HepG2 (cell line): ENCODE data around the gene ZSCAN21. TPM values are rescaled to one million over a fixed set of nuclear protein-coding genes. Genes with fewer than 3 reads are reported as not detected.

ENCODE experiments used
- NFIB ChIP-seq: sonication (generic); formaldehyde crosslinking; IDR thresholded peaks from 2 replicates; pipeline ENCODE4 v1.9.0; 2021; ENCODE audit warnings: missing genetic modification reagents, mild to moderate bottlenecking, borderline replicate concordance
- NFRKB ChIP-seq: fragments of 450-650 bp; IDR thresholded peaks from 2 replicates; pipeline ENCODE4 v1.6.1; 2017
- NPAS2 ChIP-seq: sonication (generic); formaldehyde crosslinking; IDR thresholded peaks from 2 replicates; pipeline ENCODE4 v1.8.0; 2022; ENCODE audit warnings: mild to moderate bottlenecking, missing genetic modification reagents, borderline replicate concordance
- POGZ ChIP-seq: sonication (generic); formaldehyde crosslinking; IDR thresholded peaks from 2 replicates; pipeline ENCODE4 v1.4.0; 2020; ENCODE audit warnings: mild to moderate bottlenecking, missing genetic modification reagents
- RBFOX2 ChIP-seq: fragments of 200-400 bp; formaldehyde crosslinking; IDR thresholded peaks from 2 replicates; pipeline ENCODE4 v1.6.1; 2017; ENCODE audit warnings: low read depth, mild to moderate bottlenecking, low read length
- REXO4 ChIP-seq: sonication (generic); formaldehyde crosslinking; IDR thresholded peaks from 2 replicates; pipeline ENCODE4 v1.8.0; 2022; ENCODE audit warnings: missing genetic modification reagents, mild to moderate bottlenecking, borderline replicate concordance
- SETDB1 ChIP-seq: sonication (generic); formaldehyde crosslinking; IDR thresholded peaks from 2 replicates; pipeline ENCODE4 v1.5.1; 2020; ENCODE audit warnings: missing genetic modification reagents, mild to moderate bottlenecking, borderline replicate concordance
- SRY ChIP-seq: sonication (generic); formaldehyde crosslinking; IDR thresholded peaks from 2 replicates; pipeline ENCODE4 v1.8.0; 2022; ENCODE audit warnings: mild to moderate bottlenecking, missing genetic modification reagents
- ZBTB37 ChIP-seq: sonication (generic); formaldehyde crosslinking; IDR thresholded peaks from 2 replicates; pipeline ENCODE4 v1.4.0; 2020; ENCODE audit warnings: mild to moderate bottlenecking, missing genetic modification reagents
- ZFP82 ChIP-seq: sonication (generic); formaldehyde crosslinking; IDR thresholded peaks from 2 replicates; pipeline ENCODE4 v1.5.1; 2020; ENCODE audit warnings: mild to moderate bottlenecking, missing genetic modification reagents, borderline replicate concordance
- ZGPAT ChIP-seq: IDR thresholded peaks from 2 replicates; pipeline ENCODE4 v1.6.1; 2016; ENCODE audit warnings: mild to moderate bottlenecking
- ZNF331 ChIP-seq: sonication (generic); formaldehyde crosslinking; IDR thresholded peaks from 2 replicates; pipeline ENCODE4 v1.4.0; 2020; ENCODE audit warnings: missing genetic modification reagents
- ZNF776 ChIP-seq: sonication (generic); formaldehyde crosslinking; IDR thresholded peaks from 2 replicates; pipeline ENCODE4 v1.4.0; 2020; ENCODE audit warnings: mild to moderate bottlenecking, missing genetic modification reagents
- polyA plus RNA-seq, 8 experiments: library from polyadenylated mRNA; depleted of rRNA in 3 of 8; stranded (reverse) in 7 of 8; unstranded in 1 of 8; fragments of >200 nt; fragmentation: Illumina TruSeq in 4 of 8; extraction: Trizol in 4 of 8; gene quantifications; 2 replicates each; pipeline versions ENCODE4 v1.2.1 to v1.2.3, GENCODE V29; 2011 to 2016; ENCODE audit warnings: low read depth in 4 of 8, missing spikeins in 1 of 8, mixed read lengths in 1 of 8; ENCODE audit not compliant: insufficient read depth in 1 of 8
- total RNA-seq, 5 experiments: library from RNA; depleted of rRNA; stranded (reverse); fragments of >200 nt; fragmentation: Illumina TruSeq; extraction: Trizol; gene quantifications; 2 replicates each; pipeline ENCODE4 v1.2.3, GENCODE V29; 2016; ENCODE audit warnings: low read depth in 1 of 5
- TF ChIP-seq, protein P1 (sequence below): sonication (generic); formaldehyde crosslinking; IDR thresholded peaks from 2 replicates; pipeline ENCODE4 v1.4.0; 2020; ENCODE audit warnings: missing genetic modification reagents
- TF ChIP-seq, protein P2 (sequence below): fragments of 450-650 bp; IDR thresholded peaks from 2 replicates; pipeline ENCODE4 v1.6.1; 2017; ENCODE audit warnings: mild to moderate bottlenecking
- TF ChIP-seq, protein P3 (sequence below): sonication (generic); formaldehyde crosslinking; conservative IDR thresholded peaks from 2 replicates; pipeline ENCODE4 v1.8.0; 2022; ENCODE audit warnings: low read depth, missing genetic modification reagents

Gene ZSCAN21
- total and polyA plus RNA-seq, 2 of the 13 experiments (the other 11 are each of a cell fraction or from before 2014, with no cell fraction given), result 7.0 to 10.0 TPM

GRCh38 chr7:100049441-100050291, at the start of gene ZSCAN21 (continued):
- TF ChIP-seq, protein P1, sequence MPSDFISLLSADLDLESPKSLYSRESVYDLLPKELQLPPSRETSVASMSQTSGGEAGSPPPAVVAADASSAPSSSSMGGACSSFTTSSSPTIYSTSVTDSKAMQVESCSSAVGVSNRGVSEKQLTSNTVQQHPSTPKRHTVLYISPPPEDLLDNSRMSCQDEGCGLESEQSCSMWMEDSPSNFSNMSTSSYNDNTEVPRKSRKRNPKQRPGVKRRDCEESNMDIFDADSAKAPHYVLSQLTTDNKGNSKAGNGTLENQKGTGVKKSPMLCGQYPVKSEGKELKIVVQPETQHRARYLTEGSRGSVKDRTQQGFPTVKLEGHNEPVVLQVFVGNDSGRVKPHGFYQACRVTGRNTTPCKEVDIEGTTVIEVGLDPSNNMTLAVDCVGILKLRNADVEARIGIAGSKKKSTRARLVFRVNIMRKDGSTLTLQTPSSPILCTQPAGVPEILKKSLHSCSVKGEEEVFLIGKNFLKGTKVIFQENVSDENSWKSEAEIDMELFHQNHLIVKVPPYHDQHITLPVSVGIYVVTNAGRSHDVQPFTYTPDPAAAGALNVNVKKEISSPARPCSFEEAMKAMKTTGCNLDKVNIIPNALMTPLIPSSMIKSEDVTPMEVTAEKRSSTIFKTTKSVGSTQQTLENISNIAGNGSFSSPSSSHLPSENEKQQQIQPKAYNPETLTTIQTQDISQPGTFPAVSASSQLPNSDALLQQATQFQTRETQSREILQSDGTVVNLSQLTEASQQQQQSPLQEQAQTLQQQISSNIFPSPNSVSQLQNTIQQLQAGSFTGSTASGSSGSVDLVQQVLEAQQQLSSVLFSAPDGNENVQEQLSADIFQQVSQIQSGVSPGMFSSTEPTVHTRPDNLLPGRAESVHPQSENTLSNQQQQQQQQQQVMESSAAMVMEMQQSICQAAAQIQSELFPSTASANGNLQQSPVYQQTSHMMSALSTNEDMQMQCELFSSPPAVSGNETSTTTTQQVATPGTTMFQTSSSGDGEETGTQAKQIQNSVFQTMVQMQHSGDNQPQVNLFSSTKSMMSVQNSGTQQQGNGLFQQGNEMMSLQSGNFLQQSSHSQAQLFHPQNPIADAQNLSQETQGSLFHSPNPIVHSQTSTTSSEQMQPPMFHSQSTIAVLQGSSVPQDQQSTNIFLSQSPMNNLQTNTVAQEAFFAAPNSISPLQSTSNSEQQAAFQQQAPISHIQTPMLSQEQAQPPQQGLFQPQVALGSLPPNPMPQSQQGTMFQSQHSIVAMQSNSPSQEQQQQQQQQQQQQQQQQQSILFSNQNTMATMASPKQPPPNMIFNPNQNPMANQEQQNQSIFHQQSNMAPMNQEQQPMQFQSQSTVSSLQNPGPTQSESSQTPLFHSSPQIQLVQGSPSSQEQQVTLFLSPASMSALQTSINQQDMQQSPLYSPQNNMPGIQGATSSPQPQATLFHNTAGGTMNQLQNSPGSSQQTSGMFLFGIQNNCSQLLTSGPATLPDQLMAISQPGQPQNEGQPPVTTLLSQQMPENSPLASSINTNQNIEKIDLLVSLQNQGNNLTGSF, result no peak
- TF ChIP-seq SRY (CRISPR knock-in tag) (no peak), NPAS2 (CRISPR knock-in tag) (no peak), REXO4 (CRISPR knock-in tag) (no peak), NFRKB (no peak), ZNF776 (no peak), ZFP82 (CRISPR knock-in tag) (peak; percentile 72; the same call in 1 of the 2 replicates), ZNF331 (CRISPR knock-in tag) (peak; percentile 60; the same call in 1 of the 2 replicates), SETDB1 (CRISPR knock-in tag) (no peak), ZBTB37 (CRISPR knock-in tag) (no peak), NFIB (CRISPR knock-in tag) (0 out of 2 replicates have a peak, but pooled peaks have one; percentile 19), POGZ (peak; percentile 72), ZGPAT (CRISPR knock-in tag) (peak; percentile 46; the same call in 1 of the 2 replicates), RBFOX2 (peak; percentile 87)
- TF ChIP-seq, protein P2, sequence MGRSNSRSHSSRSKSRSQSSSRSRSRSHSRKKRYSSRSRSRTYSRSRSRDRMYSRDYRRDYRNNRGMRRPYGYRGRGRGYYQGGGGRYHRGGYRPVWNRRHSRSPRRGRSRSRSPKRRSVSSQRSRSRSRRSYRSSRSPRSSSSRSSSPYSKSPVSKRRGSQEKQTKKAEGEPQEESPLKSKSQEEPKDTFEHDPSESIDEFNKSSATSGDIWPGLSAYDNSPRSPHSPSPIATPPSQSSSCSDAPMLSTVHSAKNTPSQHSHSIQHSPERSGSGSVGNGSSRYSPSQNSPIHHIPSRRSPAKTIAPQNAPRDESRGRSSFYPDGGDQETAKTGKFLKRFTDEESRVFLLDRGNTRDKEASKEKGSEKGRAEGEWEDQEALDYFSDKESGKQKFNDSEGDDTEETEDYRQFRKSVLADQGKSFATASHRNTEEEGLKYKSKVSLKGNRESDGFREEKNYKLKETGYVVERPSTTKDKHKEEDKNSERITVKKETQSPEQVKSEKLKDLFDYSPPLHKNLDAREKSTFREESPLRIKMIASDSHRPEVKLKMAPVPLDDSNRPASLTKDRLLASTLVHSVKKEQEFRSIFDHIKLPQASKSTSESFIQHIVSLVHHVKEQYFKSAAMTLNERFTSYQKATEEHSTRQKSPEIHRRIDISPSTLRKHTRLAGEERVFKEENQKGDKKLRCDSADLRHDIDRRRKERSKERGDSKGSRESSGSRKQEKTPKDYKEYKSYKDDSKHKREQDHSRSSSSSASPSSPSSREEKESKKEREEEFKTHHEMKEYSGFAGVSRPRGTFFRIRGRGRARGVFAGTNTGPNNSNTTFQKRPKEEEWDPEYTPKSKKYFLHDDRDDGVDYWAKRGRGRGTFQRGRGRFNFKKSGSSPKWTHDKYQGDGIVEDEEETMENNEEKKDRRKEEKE, result no peak
- TF ChIP-seq, protein P3, sequence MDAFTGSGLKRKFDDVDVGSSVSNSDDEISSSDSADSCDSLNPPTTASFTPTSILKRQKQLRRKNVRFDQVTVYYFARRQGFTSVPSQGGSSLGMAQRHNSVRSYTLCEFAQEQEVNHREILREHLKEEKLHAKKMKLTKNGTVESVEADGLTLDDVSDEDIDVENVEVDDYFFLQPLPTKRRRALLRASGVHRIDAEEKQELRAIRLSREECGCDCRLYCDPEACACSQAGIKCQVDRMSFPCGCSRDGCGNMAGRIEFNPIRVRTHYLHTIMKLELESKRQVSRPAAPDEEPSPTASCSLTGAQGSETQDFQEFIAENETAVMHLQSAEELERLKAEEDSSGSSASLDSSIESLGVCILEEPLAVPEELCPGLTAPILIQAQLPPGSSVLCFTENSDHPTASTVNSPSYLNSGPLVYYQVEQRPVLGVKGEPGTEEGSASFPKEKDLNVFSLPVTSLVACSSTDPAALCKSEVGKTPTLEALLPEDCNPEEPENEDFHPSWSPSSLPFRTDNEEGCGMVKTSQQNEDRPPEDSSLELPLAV (CRISPR knock-in tag), result no peak
